ENCODE data around the gene ENTPD8.

DNA sequence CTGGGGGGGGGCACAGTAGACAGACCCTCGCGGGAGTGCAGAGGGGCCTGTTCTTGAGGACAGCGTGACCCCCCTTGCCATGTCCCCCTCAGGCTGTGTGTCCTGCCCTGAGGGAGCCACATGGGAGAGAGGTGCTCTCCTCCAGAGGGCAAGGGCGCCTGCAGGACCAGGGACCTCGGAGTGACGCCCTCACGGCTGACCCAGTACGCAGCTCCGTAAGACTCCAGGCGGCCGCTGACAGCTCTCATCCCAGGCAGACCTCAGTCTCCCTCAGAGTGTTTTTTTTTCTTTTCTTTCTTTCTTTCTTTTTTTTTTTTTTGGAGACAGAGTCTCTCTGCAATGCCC is 45.5 kb downstream of the ENTPD8 start:
- TF ChIP-seq, protein P1, sequence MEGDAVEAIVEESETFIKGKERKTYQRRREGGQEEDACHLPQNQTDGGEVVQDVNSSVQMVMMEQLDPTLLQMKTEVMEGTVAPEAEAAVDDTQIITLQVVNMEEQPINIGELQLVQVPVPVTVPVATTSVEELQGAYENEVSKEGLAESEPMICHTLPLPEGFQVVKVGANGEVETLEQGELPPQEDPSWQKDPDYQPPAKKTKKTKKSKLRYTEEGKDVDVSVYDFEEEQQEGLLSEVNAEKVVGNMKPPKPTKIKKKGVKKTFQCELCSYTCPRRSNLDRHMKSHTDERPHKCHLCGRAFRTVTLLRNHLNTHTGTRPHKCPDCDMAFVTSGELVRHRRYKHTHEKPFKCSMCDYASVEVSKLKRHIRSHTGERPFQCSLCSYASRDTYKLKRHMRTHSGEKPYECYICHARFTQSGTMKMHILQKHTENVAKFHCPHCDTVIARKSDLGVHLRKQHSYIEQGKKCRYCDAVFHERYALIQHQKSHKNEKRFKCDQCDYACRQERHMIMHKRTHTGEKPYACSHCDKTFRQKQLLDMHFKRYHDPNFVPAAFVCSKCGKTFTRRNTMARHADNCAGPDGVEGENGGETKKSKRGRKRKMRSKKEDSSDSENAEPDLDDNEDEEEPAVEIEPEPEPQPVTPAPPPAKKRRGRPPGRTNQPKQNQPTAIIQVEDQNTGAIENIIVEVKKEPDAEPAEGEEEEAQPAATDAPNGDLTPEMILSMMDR (IDR thresholded peaks at IDR 0.05; ENCODE audit: low read depth, low read length), result no peak
- no peak for TF ChIP-seq EZH2phosphoT487 (IDR thresholded peaks at IDR 0.05; ENCODE audit: low read depth)
